ENCODE data around the gene NOX3. TPM values are rescaled to one million over a fixed set of nuclear protein-coding genes. Genes with fewer than 3 reads are reported as not detected.

The NOX3 gene
- not detected in 5 replicates for total RNA-seq (2022; extraction: Qiagen RNA extraction; ENCODE audit: low read depth)

GRCh38 chr6:155455766-155456165 lies at the start of gene NOX3:
NOX3 (minus strand) TSS chr6:155455839; CDS start chr6:155455800, 39 bp downstream.

Other genes with a start within 250 kb of the NOX3 start
- not detected in 5 replicates for gene CLDN20, start 191.8 kb downstream of the NOX3 start, total RNA-seq (2022; extraction: Qiagen RNA extraction; ENCODE audit: low read depth)
- 6.4 to 9.3 TPM (median 8.5 TPM) in 5 replicates for gene TFB1M, start 141.4 kb downstream of the NOX3 start, total RNA-seq (2022; extraction: Qiagen RNA extraction; ENCODE audit: low read depth)